OCI-LY7 (cell line): ENCODE results near the gene TMEM217. TPM values are rescaled to one million over a fixed set of nuclear protein-coding genes. Genes with fewer than 3 reads are reported as not detected.

Source experiments
- BruUV-seq: library from RNA; stranded (reverse); fragments of 400-500 nt; replicated peaks from 2 replicates; lab custom pipeline; 2021; lab: Mats Ljungman, UMichigan
- CTCF ChIA-PET: fragments of 300-600 bp; sonication (Branson Sonifier 250); formaldehyde crosslinking; loops from one replicate; lab custom pipeline; 2022; ENCODE audit warnings: antibody characterized with exemption; ENCODE audit not compliant: unreplicated experiment; lab: Charles Lee
- POLR2A ChIA-PET: fragments of 300-600 bp; sonication (Branson Sonifier 250); formaldehyde crosslinking; loops from one replicate; lab custom pipeline; 2022; ENCODE audit warnings: antibody characterized with exemption; lab: Charles Lee
- DNase-seq: peaks from one replicate; pipeline ENCODE4 v3.0.0-alpha.2; 2015; ENCODE audit warnings: low spot score
- H2AFZ ChIP-seq: fragments of 200-600 bp; sonication (generic), shearing (Covaris generic); 2 replicates; pipeline ENCODE4 v1.6.1; 2014; ENCODE audit warnings: mild to moderate bottlenecking, antibody characterized with exemption, low read length, moderate library complexity
- H3K27ac ChIP-seq: fragments of 200-600 bp; sonication (generic); 2 replicates; pipeline ENCODE4 v1.5.1; 2014; ENCODE audit warnings: mixed run types, low read depth, mild to moderate bottlenecking, moderate library complexity, low read length, inconsistent platforms; ENCODE audit not compliant: poor library complexity, severe bottlenecking
- H3K36me3 ChIP-seq: fragments of 200-600 bp; sonication (generic); 2 replicates; pipeline ENCODE4 v1.6.1; 2014; ENCODE audit warnings: mild to moderate bottlenecking, antibody characterized with exemption, low read length, moderate library complexity, mixed read lengths; ENCODE audit not compliant: insufficient read depth
- H3K4me1 ChIP-seq: fragments of 200-600 bp; sonication (generic); 2 replicates; pipeline ENCODE4 v1.5.1; 2014; ENCODE audit warnings: mild to moderate bottlenecking, low read length; ENCODE audit not compliant: insufficient read depth, poor library complexity, severe bottlenecking
- H3K4me2 ChIP-seq: fragments of 200-600 bp; sonication (generic); 2 replicates; pipeline ENCODE4 v1.6.1; 2014; ENCODE audit warnings: mild to moderate bottlenecking, low read length
- H3K4me3 ChIP-seq: fragments of 200-600 bp; sonication (generic); 2 replicates; pipeline ENCODE4 v1.5.1; 2014; ENCODE audit warnings: mild to moderate bottlenecking, low read depth, low read length; ENCODE audit not compliant: poor library complexity, severe bottlenecking
- H3K79me2 ChIP-seq: fragments of 200-600 bp; sonication (generic); 2 replicates; pipeline ENCODE4 v1.6.1; 2016; ENCODE audit warnings: low read depth, mild to moderate bottlenecking, low read length, moderate library complexity, mixed read lengths; ENCODE audit not compliant: insufficient read depth
- H3K9me2 ChIP-seq: fragments of 200-600 bp; sonication (generic); 2 replicates; pipeline ENCODE4 v1.6.1; 2016; ENCODE audit warnings: mild to moderate bottlenecking, low read length, mixed read lengths; ENCODE audit not compliant: insufficient read depth
- H3K9me3 ChIP-seq: fragments of 200-600 bp; sonication (generic); 2 replicates; pipeline ENCODE4 v1.6.1; 2014; ENCODE audit warnings: mild to moderate bottlenecking, mixed run types, low read length, mixed read lengths
- H4K20me1 ChIP-seq: fragments of 200-600 bp; sonication (generic); 2 replicates; pipeline ENCODE4 v1.6.1; 2014; ENCODE audit warnings: mild to moderate bottlenecking, antibody characterized with exemption, low read length, moderate library complexity, mixed read lengths; ENCODE audit not compliant: insufficient read depth
- EZH2phosphoT487 ChIP-seq: fragments of 200-600 bp; sonication (generic); IDR thresholded peaks from 2 replicates; pipeline ENCODE4 v1.6.1; 2018; ENCODE audit warnings: low read depth, borderline replicate concordance, mild to moderate bottlenecking, mixed run types, antibody characterized with exemption, low read length, moderate library complexity, mixed read lengths
- intact Hi-C: fragments of 100-400 bp; cut with micrococcal nuclease; formaldehyde crosslinking; loops from one replicate; pipeline ENCODE4 v1.10.0; 2022; ENCODE audit not compliant: unreplicated experiment
- total RNA-seq, 2 experiments: library from RNA; depleted of rRNA in 1 of 2; stranded (reverse); fragments of >200 nt in 1 of 2; shearing (Covaris generic) in 1 of 2; gene quantifications; 2 replicates each; pipeline ENCODE4 v1.2.3, GENCODE V29; 2014 to 2022
- TF ChIP-seq, protein P1 (sequence below): fragments of 200-600 bp; sonication (generic); conservative IDR thresholded peaks from 2 replicates; pipeline ENCODE4 v1.5.1; 2014; ENCODE audit warnings: mild to moderate bottlenecking, antibody characterized with exemption, low read length, moderate library complexity, mixed read lengths

The TMEM217 gene
- total RNA-seq, 2 experiments from 2014 or later = 0.34 TPM; not detected in 1

DNA sequence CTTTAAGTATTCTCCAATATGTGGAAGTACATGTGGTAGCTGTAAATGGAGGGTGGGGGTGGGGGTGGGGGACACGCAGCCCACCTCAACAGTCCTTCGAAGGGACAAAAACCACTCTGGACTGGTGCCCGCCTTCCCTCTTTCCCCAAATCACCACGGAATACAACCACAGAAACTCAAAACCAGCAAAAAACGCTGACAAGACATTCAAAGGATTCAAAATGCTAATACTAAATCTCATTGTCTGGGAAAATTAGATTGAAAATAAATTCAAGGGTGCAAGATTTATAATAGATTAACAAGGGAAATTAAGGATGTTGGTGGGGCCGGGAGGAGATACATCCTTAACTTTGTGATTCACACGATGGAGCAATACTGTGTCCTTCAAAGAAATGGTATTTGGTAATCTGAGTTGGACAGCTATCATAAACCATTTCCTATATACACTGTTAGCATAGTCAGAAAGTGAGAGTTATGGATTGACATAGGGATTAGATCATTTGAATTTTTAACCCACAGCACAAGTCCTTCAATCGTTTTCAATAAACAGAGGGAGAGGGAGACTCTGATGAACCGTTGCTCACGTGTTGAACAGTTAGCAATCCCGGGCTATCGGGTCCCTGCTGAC lies 1.1 kb downstream of the TMEM217 start:
- BruUV-seq = no TSS peak
- CTCF ChIA-PET = interaction anchor here (0.5 to 0.6 kb wide), 2 partner anchors 128 to 219 kb away, joined by 3 read pairs; no protein-coding TSS in a partner anchor
- intact Hi-C loops = no loop called here

DNA sequence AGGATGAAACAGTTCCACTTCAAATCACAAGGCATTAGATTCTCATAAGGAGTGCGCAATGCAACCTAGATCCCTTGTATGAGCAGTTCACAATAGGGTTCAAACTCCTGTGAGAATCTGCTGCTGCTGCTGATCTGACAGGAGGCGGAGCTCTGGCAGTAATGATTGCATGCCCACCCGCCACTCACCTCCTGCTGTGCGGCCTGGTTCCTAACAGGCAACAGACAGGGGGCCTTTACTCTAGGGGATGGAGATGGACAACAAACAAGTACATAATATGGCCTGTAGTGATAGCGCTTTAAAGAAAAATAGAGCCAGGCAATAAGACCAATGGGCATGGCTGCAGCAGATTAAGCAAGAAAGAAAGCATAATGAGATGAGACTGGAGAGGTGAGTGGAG lies 3.1 kb downstream of the TMEM217 start:
- H3K36me3 ChIP-seq = no peaks in the 10 kb centered on the region
- ChIA-PET CTCF (interaction anchor here (0.6 kb wide), 1 partner anchor 15 kb away, joined by 3 read pairs; no protein-coding TSS in a partner anchor), POLR2A (no interaction called here)
- no peak overlapping the region for H3K27ac ChIP-seq
- DNase-seq = no peak
- peaks cover 18% of the 10 kb centered on the region; the same call in 1 of the 2 replicates for H3K79me2 ChIP-seq
- H3K4me3 ChIP-seq = no peak overlapping the region
- no peak overlapping the region for H2AFZ ChIP-seq
- no peak overlapping the region for H3K4me2 ChIP-seq
- peaks cover 3% of the 10 kb centered on the region; the same call in 1 of the 2 replicates for H4K20me1 ChIP-seq
- TF ChIP-seq, protein P1, sequence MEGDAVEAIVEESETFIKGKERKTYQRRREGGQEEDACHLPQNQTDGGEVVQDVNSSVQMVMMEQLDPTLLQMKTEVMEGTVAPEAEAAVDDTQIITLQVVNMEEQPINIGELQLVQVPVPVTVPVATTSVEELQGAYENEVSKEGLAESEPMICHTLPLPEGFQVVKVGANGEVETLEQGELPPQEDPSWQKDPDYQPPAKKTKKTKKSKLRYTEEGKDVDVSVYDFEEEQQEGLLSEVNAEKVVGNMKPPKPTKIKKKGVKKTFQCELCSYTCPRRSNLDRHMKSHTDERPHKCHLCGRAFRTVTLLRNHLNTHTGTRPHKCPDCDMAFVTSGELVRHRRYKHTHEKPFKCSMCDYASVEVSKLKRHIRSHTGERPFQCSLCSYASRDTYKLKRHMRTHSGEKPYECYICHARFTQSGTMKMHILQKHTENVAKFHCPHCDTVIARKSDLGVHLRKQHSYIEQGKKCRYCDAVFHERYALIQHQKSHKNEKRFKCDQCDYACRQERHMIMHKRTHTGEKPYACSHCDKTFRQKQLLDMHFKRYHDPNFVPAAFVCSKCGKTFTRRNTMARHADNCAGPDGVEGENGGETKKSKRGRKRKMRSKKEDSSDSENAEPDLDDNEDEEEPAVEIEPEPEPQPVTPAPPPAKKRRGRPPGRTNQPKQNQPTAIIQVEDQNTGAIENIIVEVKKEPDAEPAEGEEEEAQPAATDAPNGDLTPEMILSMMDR = no peak
- no peak for TF ChIP-seq EZH2phosphoT487
- BruUV-seq = no TSS peak
- no peaks in the 10 kb centered on the region for H3K9me3 ChIP-seq
- H3K9me2 ChIP-seq = no peaks in the 10 kb centered on the region
- intact Hi-C loops = no loop called here
- H3K4me1 ChIP-seq = peaks cover 25% of the 10 kb centered on the region

More for the DNA sequence above, 1.1 kb downstream of the TMEM217 start:
- POLR2A ChIA-PET = interaction anchor here (0.6 to 1.2 kb wide), 6 partner anchors 9 to 270 kb away, joined by 3 to 4 read pairs (median 3); partner anchors contain the start of gene MTCH1
- Histone ChIP-seq H3K4me2 (peak overlapping the region; percentile 81), H3K79me2 (peaks cover 23% of the 10 kb centered on the region; the same call in 1 of the 2 replicates), H3K27ac (no peak overlapping the region), H4K20me1 (peaks cover 5% of the 10 kb centered on the region; the same call in 1 of the 2 replicates), H3K4me3 (peak overlapping the region; percentile 97), H3K4me1 (peaks cover 27% of the 10 kb centered on the region), H3K9me2 (no peaks in the 10 kb centered on the region), H3K36me3 (no peaks in the 10 kb centered on the region), H2AFZ (peak overlapping the region; percentile 94; the same call in 1 of the 2 replicates), H3K9me3 (no peaks in the 10 kb centered on the region)
- TF ChIP-seq EZH2phosphoT487 = no peak
- TF ChIP-seq, protein P1 = no peak
- no peak for DNase-seq

DNA sequence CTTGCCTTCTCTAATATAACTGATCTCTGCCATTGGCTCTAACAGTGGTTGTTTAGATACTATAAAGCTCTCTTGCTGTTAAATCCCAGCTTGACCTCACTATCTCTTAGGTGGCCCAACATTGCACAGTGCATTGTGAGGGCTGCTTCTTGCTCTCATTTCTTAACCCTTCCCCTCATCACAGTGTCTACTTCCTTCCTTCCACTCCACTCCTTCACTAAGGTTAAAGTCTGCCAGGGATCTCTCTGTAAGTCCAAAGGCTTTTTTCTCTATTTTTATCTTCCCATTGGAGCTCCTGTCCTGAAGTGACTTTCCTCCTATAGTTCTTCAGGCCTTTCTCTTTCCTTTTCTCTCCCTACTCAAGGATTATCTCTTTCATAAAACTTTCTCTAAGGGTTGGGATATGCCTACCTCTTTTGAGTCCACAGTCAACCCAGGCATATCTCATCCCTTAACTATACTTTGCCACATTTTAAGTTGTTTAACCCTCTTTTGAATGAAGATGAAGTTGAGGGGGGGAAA lies 4.4 kb downstream of the TMEM217 start:
- Histone ChIP-seq H3K4me1 (peaks cover 11% of the 10 kb centered on the region), H3K4me2 (no peak overlapping the region), H3K4me3 (no peak overlapping the region), H3K9me2 (no peaks in the 10 kb centered on the region), H2AFZ (no peak overlapping the region), H3K79me2 (peaks cover 7% of the 10 kb centered on the region; the same call in 1 of the 2 replicates), H3K27ac (no peak overlapping the region), H3K36me3 (no peaks in the 10 kb centered on the region), H3K9me3 (no peaks in the 10 kb centered on the region), H4K20me1 (no peaks in the 10 kb centered on the region)
- no peak for DNase-seq
- CTCF ChIA-PET = no interaction called here
- BruUV-seq = no TSS peak
- intact Hi-C loops = no loop called here
- POLR2A ChIA-PET = no interaction called here
- TF ChIP-seq EZH2phosphoT487 = no peak
- TF ChIP-seq, protein P1 = no peak
